GM23338 (cell line): Measurements from ENCODE around the gene GFOD1.

ENCODE experiments used
- CREB1 ChIP-seq: fragments of 250-450 bp; sonication (Bioruptor Pico); IDR thresholded peaks from 2 replicates; pipeline ENCODE4 v1.5.0; 2020; ENCODE audit warnings: low read depth, mild to moderate bottlenecking, moderate library complexity
- EZH2 ChIP-seq: fragments of 200-600 bp; sonication (generic); IDR thresholded peaks from one replicate; pipeline ENCODE4 v1.8.0; 2017; ENCODE audit warnings: antibody characterized with exemption, mild to moderate bottlenecking, low read depth; ENCODE audit not compliant: unreplicated experiment
- EZH2phosphoT487 ChIP-seq: fragments of 200-600 bp; sonication (generic); IDR thresholded peaks from one replicate; pipeline ENCODE4 v1.8.1; 2018; ENCODE audit warnings: antibody characterized with exemption; ENCODE audit not compliant: unreplicated experiment
- JUNB ChIP-seq: IDR thresholded peaks from one replicate; pipeline ENCODE4 v1.6.1; 2016; ENCODE audit warnings: antibody characterized with exemption; ENCODE audit not compliant: unreplicated experiment
- POLR2AphosphoS5 ChIP-seq: IDR thresholded peaks from 2 replicates; pipeline ENCODE4 v1.6.1; 2016; ENCODE audit warnings: antibody characterized with exemption, low read depth
- ZNF331 ChIP-seq: fragments of 250-450 bp; sonication (Bioruptor Pico); IDR thresholded peaks from 2 replicates; pipeline ENCODE4 v1.5.0; 2020; ENCODE audit warnings: low read depth, mild to moderate bottlenecking, moderate library complexity
- TF ChIP-seq, protein P1 (sequence below), 2 experiments: fragments of 200-600 bp in 1 of 2; sonication (generic) in 1 of 2; conservative IDR thresholded peaks; 2 replicates each; pipeline versions ENCODE4 v1.5.1 to v1.6.1; 2016 to 2017; ENCODE audit warnings: antibody characterized with exemption in 2 of 2, low read depth in 2 of 2, mild to moderate bottlenecking in 2 of 2, moderate library complexity in 1 of 2
- TF ChIP-seq, protein P2 (sequence below): IDR thresholded peaks from one replicate; pipeline ENCODE4 v1.6.1; 2018; ENCODE audit warnings: antibody characterized with exemption; ENCODE audit not compliant: unreplicated experiment

DNA sequence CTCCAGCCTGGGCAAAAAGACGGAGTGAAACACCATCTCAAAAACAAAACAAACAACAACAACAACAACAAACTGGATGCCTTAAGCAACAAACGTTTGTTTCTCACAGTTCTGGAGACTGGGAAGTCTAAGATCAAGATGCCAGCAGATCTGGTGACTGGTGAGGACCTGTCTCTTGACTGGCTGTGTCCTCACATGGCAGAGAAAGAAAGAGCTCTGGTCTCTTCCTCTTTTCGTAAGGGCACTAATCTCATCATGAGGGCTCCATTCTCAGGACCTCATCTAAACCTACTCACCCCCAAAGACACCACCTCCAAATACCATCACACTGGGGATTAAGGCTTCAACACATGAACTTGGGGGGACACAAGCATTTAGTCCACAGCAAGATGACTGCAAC is 13.5 kb upstream of the GFOD1 start:
- TF ChIP-seq, protein P1, sequence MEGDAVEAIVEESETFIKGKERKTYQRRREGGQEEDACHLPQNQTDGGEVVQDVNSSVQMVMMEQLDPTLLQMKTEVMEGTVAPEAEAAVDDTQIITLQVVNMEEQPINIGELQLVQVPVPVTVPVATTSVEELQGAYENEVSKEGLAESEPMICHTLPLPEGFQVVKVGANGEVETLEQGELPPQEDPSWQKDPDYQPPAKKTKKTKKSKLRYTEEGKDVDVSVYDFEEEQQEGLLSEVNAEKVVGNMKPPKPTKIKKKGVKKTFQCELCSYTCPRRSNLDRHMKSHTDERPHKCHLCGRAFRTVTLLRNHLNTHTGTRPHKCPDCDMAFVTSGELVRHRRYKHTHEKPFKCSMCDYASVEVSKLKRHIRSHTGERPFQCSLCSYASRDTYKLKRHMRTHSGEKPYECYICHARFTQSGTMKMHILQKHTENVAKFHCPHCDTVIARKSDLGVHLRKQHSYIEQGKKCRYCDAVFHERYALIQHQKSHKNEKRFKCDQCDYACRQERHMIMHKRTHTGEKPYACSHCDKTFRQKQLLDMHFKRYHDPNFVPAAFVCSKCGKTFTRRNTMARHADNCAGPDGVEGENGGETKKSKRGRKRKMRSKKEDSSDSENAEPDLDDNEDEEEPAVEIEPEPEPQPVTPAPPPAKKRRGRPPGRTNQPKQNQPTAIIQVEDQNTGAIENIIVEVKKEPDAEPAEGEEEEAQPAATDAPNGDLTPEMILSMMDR (conservative IDR thresholded peaks at IDR 0.05; ENCODE audit: low read depth in 2 of 2) = no peak
- TF ChIP-seq POLR2AphosphoS5 (no peak), ZNF331 (CRISPR knock-in tag) (no peak), EZH2phosphoT487 (no peak), CREB1 (CRISPR knock-in tag) (no peak), JUNB (no peak), EZH2 (no peak)
- TF ChIP-seq, protein P2, sequence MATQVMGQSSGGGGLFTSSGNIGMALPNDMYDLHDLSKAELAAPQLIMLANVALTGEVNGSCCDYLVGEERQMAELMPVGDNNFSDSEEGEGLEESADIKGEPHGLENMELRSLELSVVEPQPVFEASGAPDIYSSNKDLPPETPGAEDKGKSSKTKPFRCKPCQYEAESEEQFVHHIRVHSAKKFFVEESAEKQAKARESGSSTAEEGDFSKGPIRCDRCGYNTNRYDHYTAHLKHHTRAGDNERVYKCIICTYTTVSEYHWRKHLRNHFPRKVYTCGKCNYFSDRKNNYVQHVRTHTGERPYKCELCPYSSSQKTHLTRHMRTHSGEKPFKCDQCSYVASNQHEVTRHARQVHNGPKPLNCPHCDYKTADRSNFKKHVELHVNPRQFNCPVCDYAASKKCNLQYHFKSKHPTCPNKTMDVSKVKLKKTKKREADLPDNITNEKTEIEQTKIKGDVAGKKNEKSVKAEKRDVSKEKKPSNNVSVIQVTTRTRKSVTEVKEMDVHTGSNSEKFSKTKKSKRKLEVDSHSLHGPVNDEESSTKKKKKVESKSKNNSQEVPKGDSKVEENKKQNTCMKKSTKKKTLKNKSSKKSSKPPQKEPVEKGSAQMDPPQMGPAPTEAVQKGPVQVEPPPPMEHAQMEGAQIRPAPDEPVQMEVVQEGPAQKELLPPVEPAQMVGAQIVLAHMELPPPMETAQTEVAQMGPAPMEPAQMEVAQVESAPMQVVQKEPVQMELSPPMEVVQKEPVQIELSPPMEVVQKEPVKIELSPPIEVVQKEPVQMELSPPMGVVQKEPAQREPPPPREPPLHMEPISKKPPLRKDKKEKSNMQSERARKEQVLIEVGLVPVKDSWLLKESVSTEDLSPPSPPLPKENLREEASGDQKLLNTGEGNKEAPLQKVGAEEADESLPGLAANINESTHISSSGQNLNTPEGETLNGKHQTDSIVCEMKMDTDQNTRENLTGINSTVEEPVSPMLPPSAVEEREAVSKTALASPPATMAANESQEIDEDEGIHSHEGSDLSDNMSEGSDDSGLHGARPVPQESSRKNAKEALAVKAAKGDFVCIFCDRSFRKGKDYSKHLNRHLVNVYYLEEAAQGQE = no peak
